H9 (cell line): ENCODE data around the gene AMBRA1. TPM values are rescaled to one million over a fixed set of nuclear protein-coding genes. Genes with fewer than 3 reads are reported as not detected.

Experiments
- DNase-seq: peaks from one replicate; pipeline ENCODE4 v3.0.0-alpha.2; 2017
- H2AFZ ChIP-seq: one replicate; pipeline ENCODE4 v1.6.1; 2013; ENCODE audit warnings: mild to moderate bottlenecking, low read length, control low read depth, moderate library complexity
- H2AK5ac ChIP-seq: 2 replicates; pipeline ENCODE4 v1.6.1; 2013; ENCODE audit warnings: low read length, control low read depth, mixed read lengths; ENCODE audit not compliant: insufficient read length
- H2BK120ac ChIP-seq: one replicate; pipeline ENCODE4 v1.6.1; 2013; ENCODE audit warnings: low read depth, mild to moderate bottlenecking, low read length, control low read depth, inconsistent platforms; ENCODE audit not compliant: poor library complexity, severe bottlenecking
- H2BK12ac ChIP-seq: 2 replicates; pipeline ENCODE4 v1.6.1; 2013; ENCODE audit warnings: low read length, control low read depth, mixed read lengths, low read depth; ENCODE audit not compliant: insufficient read length
- H2BK15ac ChIP-seq: 2 replicates; pipeline ENCODE4 v1.6.1; 2013; ENCODE audit warnings: low read depth, low read length, control low read depth
- H2BK20ac ChIP-seq: one replicate; pipeline ENCODE4 v1.6.1; 2013; ENCODE audit warnings: low read depth, mild to moderate bottlenecking, low read length, control low read depth, inconsistent platforms; ENCODE audit not compliant: poor library complexity, severe bottlenecking
- H2BK5ac ChIP-seq: 2 replicates; pipeline ENCODE4 v1.6.1; 2013; ENCODE audit warnings: low read length, control low read depth, mixed read lengths; ENCODE audit not compliant: insufficient read length
- H3K14ac ChIP-seq: 2 replicates; pipeline ENCODE4 v1.6.1; 2013; ENCODE audit warnings: low read length, control low read depth; ENCODE audit not compliant: insufficient read depth
- H3K18ac ChIP-seq: 2 replicates; pipeline ENCODE4 v1.6.1; 2013; ENCODE audit warnings: low read depth, mild to moderate bottlenecking, mixed read lengths, low read length, control low read depth; ENCODE audit not compliant: insufficient read length
- H3K23ac ChIP-seq: 2 replicates; pipeline ENCODE4 v1.6.1; 2013; ENCODE audit warnings: low read length, control low read depth, mixed read lengths, low read depth; ENCODE audit not compliant: insufficient read length
- H3K23me2 ChIP-seq: 2 replicates; pipeline ENCODE4 v1.6.1; 2013; ENCODE audit warnings: low read depth, mild to moderate bottlenecking, mixed read lengths, low read length, control low read depth; ENCODE audit not compliant: insufficient read length, poor library complexity, severe bottlenecking
- H3K27ac ChIP-seq: 2 replicates; pipeline ENCODE4 v1.5.1; 2013; ENCODE audit warnings: low read length, control low read depth, mixed read lengths, low read depth; ENCODE audit not compliant: insufficient read length
- H3K27me3 ChIP-seq: 2 replicates; pipeline ENCODE4 v1.6.1; 2013; ENCODE audit warnings: low read length, control low read depth, inconsistent platforms; ENCODE audit not compliant: insufficient read depth
- H3K4ac ChIP-seq: 2 replicates; pipeline ENCODE4 v1.6.1; 2013; ENCODE audit warnings: low read depth, mild to moderate bottlenecking, control low read depth, inconsistent platforms, low read length, moderate library complexity
- H3K4me1 ChIP-seq: 2 replicates; pipeline ENCODE4 v1.6.1; 2013; ENCODE audit warnings: low read length, control low read depth, inconsistent platforms; ENCODE audit not compliant: insufficient read depth
- H3K4me2 ChIP-seq: 2 replicates; pipeline ENCODE4 v1.6.1; 2013; ENCODE audit warnings: low read length, control low read depth, mixed read lengths; ENCODE audit not compliant: insufficient read length, insufficient read depth
- H3K56ac ChIP-seq: 2 replicates; pipeline ENCODE4 v1.6.1; 2013; ENCODE audit warnings: low read depth, mild to moderate bottlenecking, mixed read lengths, low read length, control low read depth; ENCODE audit not compliant: insufficient read length
- H3K79me1 ChIP-seq: 2 replicates; pipeline ENCODE4 v1.6.1; 2013; ENCODE audit warnings: low read depth, mild to moderate bottlenecking, moderate library complexity, low read length, control low read depth, inconsistent platforms; ENCODE audit not compliant: insufficient read depth, poor library complexity, severe bottlenecking
- H3K79me2 ChIP-seq: 2 replicates; pipeline ENCODE4 v1.6.1; 2013; ENCODE audit warnings: low read length, control low read depth, inconsistent platforms; ENCODE audit not compliant: insufficient read depth
- H3K9ac ChIP-seq: 2 replicates; pipeline ENCODE4 v1.6.1; 2013; ENCODE audit warnings: low read length, control low read depth, mixed read lengths; ENCODE audit not compliant: insufficient read length; ENCODE audit errors: extremely low read depth
- H3K9me3 ChIP-seq: one replicate; pipeline ENCODE4 v1.6.1; 2013; ENCODE audit warnings: low read depth, low read length, inconsistent platforms; ENCODE audit not compliant: control insufficient read depth
- H3T11ph ChIP-seq: one replicate; pipeline ENCODE4 v1.6.1; 2013; ENCODE audit warnings: mild to moderate bottlenecking, low read length, control low read depth, inconsistent platforms
- H4K20me1 ChIP-seq: one replicate; pipeline ENCODE4 v1.6.1; 2013; ENCODE audit not compliant: control insufficient read depth, insufficient read length, insufficient read depth
- H4K5ac ChIP-seq: 2 replicates; pipeline ENCODE4 v1.6.1; 2013; ENCODE audit warnings: low read depth, mild to moderate bottlenecking, mixed read lengths, low read length, control low read depth; ENCODE audit not compliant: insufficient read length
- H4K8ac ChIP-seq: replicated peaks from 2 replicates; pipeline ENCODE4 v1.6.1; 2013; ENCODE audit warnings: low read length, control low read depth, mixed read lengths, low read depth; ENCODE audit not compliant: insufficient read length
- H4K91ac ChIP-seq: 2 replicates; pipeline ENCODE4 v1.6.1; 2013; ENCODE audit warnings: low read depth, mild to moderate bottlenecking, moderate library complexity, mixed read lengths, low read length, control low read depth; ENCODE audit not compliant: insufficient read length
- H3K27ac Mint-ChIP-seq, 3 experiments: 2 replicates in 2 of 3; 3 replicates in 1 of 3; pipeline ENCODE4 v1.8.0; 2020 to 2021; ENCODE audit warnings: mixed read lengths in 3 of 3, mild to moderate bottlenecking in 1 of 3, moderate library complexity in 1 of 3
- H3K27me3 Mint-ChIP-seq: 2 replicates; pipeline ENCODE4 v1.8.0; 2021; ENCODE audit warnings: low read depth, mild to moderate bottlenecking, moderate library complexity, mixed read lengths
- H3K36me3 Mint-ChIP-seq, 3 experiments: 2 replicates in 2 of 3; 3 replicates in 1 of 3; pipeline ENCODE4 v1.8.0; 2020 to 2021; ENCODE audit warnings: low read depth in 3 of 3, mixed read lengths in 3 of 3; ENCODE audit not compliant: insufficient read depth in 1 of 3
- H3K4me1 Mint-ChIP-seq, 2 experiments: 2 replicates each; pipeline ENCODE4 v1.8.0; 2020; ENCODE audit warnings: mixed read lengths in 2 of 2
- H3K4me3 Mint-ChIP-seq, 2 experiments: 2 replicates in 1 of 2; 3 replicates in 1 of 2; pipeline ENCODE4 v1.8.0; 2020 to 2021; ENCODE audit warnings: mild to moderate bottlenecking in 2 of 2, mixed read lengths in 2 of 2, moderate library complexity in 1 of 2
- H3K9me3 Mint-ChIP-seq, 2 experiments: 2 replicates in 1 of 2; 3 replicates in 1 of 2; pipeline ENCODE4 v1.8.0; 2020; ENCODE audit warnings: mild to moderate bottlenecking in 2 of 2, mixed read lengths in 2 of 2, moderate library complexity in 1 of 2
- WGBS: extraction: QIAGEN DNeasy Blood & Tissue Kit; methylation state at CpG from one replicate; pipeline ENCODE4 v1.1.7; 2013; ENCODE audit warnings: missing lambda C conversion rate, low lambda C conversion rate, mixed read lengths; ENCODE audit not compliant: insufficient read length; ENCODE audit errors: extremely low coverage; 5-methylcytosine and 5-hydroxymethylcytosine counted together
- total RNA-seq: library from RNA; stranded (reverse); gene quantifications from 2 replicates; pipeline ENCODE4 v1.2.1, GENCODE V29; 2021
- TF ChIP-seq, protein P1 (sequence below): fragments of 200-600 bp; sonication (generic); conservative IDR thresholded peaks from 3 replicates; pipeline ENCODE4 v1.8.0; 2021; ENCODE audit warnings: antibody characterized with exemption, mild to moderate bottlenecking

The AMBRA1 gene
- total RNA-seq, 1 experiment from 2014 or later, result 37.5 TPM

DNA sequence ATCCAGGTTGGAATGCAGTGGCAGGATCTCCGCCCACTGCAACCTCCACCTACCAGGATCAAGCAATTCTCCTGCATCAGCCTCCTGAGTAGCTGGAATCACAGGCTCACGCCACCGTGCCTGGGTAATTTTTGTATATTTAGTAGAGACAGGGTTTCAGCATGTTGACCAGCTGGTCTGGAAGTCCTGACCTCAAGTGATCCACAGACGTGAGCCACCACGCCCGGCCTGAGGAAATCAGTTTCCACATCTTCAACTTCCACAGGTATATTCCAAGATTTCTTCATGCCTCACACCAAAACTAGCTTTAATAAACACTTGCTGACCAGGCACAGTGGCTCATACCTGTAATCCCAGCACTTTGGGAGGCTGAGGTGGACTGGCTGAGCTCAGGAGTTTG is 15.6 kb upstream of the AMBRA1 start:
- Histone ChIP-seq H2BK5ac (no peak overlapping the region), H3K27me3 (no peaks in the 10 kb centered on the region), H2BK120ac (no peak overlapping the region), H4K8ac (no peak overlapping the region), H3K79me2 (no peaks in the 10 kb centered on the region), H3K79me1 (no peaks in the 10 kb centered on the region), H3T11ph (no peak overlapping the region), H3K27ac (no peak overlapping the region), H2AK5ac (no peak overlapping the region), H4K91ac (no peak overlapping the region), H2BK12ac (no peak overlapping the region), H3K56ac (no peak overlapping the region), H2AFZ (no peak overlapping the region), H3K14ac (no peak overlapping the region), H4K5ac (no peak overlapping the region), H3K23ac (no peak overlapping the region), H3K18ac (no peak overlapping the region), H3K4me1 (no peaks in the 10 kb centered on the region), H2BK20ac (no peak overlapping the region), H3K4ac (no peak overlapping the region), H4K20me1 (no peaks in the 10 kb centered on the region), H3K23me2 (no peaks in the 10 kb centered on the region), H3K4me2 (no peak overlapping the region), H2BK15ac (no peak overlapping the region), H3K9me3 (no peaks in the 10 kb centered on the region), H3K9ac (no peak overlapping the region)
- no peak overlapping the region for H3K4me3 Mint-ChIP-seq
- H3K27ac Mint-ChIP-seq, result no peak overlapping the region
- H3K27me3 Mint-ChIP-seq, result no peaks in the 10 kb centered on the region
- H3K4me1 Mint-ChIP-seq, result no peaks in the 10 kb centered on the region
- WGBS, result no CpG with 5 or more reads among the region's 6 CpGs
- H3K36me3 Mint-ChIP-seq, result no peaks in the 10 kb centered on the region
- DNase-seq, result no peak
- no peaks in the 10 kb centered on the region for H3K9me3 Mint-ChIP-seq
- TF ChIP-seq, protein P1, sequence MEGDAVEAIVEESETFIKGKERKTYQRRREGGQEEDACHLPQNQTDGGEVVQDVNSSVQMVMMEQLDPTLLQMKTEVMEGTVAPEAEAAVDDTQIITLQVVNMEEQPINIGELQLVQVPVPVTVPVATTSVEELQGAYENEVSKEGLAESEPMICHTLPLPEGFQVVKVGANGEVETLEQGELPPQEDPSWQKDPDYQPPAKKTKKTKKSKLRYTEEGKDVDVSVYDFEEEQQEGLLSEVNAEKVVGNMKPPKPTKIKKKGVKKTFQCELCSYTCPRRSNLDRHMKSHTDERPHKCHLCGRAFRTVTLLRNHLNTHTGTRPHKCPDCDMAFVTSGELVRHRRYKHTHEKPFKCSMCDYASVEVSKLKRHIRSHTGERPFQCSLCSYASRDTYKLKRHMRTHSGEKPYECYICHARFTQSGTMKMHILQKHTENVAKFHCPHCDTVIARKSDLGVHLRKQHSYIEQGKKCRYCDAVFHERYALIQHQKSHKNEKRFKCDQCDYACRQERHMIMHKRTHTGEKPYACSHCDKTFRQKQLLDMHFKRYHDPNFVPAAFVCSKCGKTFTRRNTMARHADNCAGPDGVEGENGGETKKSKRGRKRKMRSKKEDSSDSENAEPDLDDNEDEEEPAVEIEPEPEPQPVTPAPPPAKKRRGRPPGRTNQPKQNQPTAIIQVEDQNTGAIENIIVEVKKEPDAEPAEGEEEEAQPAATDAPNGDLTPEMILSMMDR, result no peak
